OCI-LY3 (cell line): ENCODE results near the gene SYT7.

Experiments used
- H2AFZ ChIP-seq: fragments of 200-600, 300-600 bp; shearing (Covaris generic); 2 replicates; pipeline ENCODE4 v1.6.0; 2014; ENCODE audit warnings: antibody characterized with exemption, low read depth, low read length
- H3K27ac ChIP-seq: fragments of 200-600, 300-600 bp; sonication (generic); 2 replicates; pipeline ENCODE4 v1.5.1; 2014; ENCODE audit warnings: mild to moderate bottlenecking, low read length, moderate library complexity, mixed read lengths
- H3K27me3 ChIP-seq: fragments of 200-600, 300-600 bp; sonication (generic); 2 replicates; pipeline ENCODE4 v1.6.1; 2014; ENCODE audit warnings: low read depth, low read length, mixed read lengths
- H3K36me3 ChIP-seq: fragments of 200-600, 300-600 bp; sonication (generic); replicated peaks from 2 replicates; pipeline ENCODE3; 2014; ENCODE audit warnings: low read depth, low read length, mixed read lengths
- H3K4me1 ChIP-seq: fragments of 300-600, 200-600 bp; sonication (generic); 2 replicates; pipeline ENCODE4 v1.6.1; 2014; ENCODE audit warnings: low read length, mixed read lengths
- H3K4me2 ChIP-seq: fragments of 200-600, 300-600 bp; sonication (generic); 2 replicates; pipeline ENCODE4 v1.6.1; 2014; ENCODE audit warnings: low read length, mixed read lengths
- H3K4me3 ChIP-seq: fragments of 300-600, 200-600 bp; sonication (generic); 2 replicates; pipeline ENCODE4 v1.5.1; 2014; ENCODE audit warnings: antibody characterized with exemption, mild to moderate bottlenecking, low read length, moderate library complexity
- H3K79me2 ChIP-seq: fragments of 300-600, 200-600 bp; shearing (Covaris generic); 2 replicates; pipeline ENCODE4 v1.6.1; 2014; ENCODE audit warnings: mild to moderate bottlenecking, low read length, mixed read lengths
- H3K9ac ChIP-seq: fragments of 300-600, 200-600 bp; shearing (Covaris generic); 2 replicates; pipeline ENCODE4 v1.6.0; 2014; ENCODE audit warnings: mild to moderate bottlenecking, low read length, moderate library complexity
- H3K9me3 ChIP-seq: fragments of 200-600, 300-600 bp; shearing (Covaris generic); 2 replicates; pipeline ENCODE4 v1.6.1; 2014; ENCODE audit warnings: low read length, mixed read lengths; ENCODE audit not compliant: insufficient read depth
- H4K20me1 ChIP-seq: fragments of 200-600, 300-600 bp; sonication (generic); 2 replicates; pipeline ENCODE4 v1.6.1; 2016; ENCODE audit warnings: low read length, mixed read lengths; ENCODE audit not compliant: insufficient read depth
- CTCF ChIP-seq: fragments of 200-600, 300-600 bp; sonication (generic); IDR thresholded peaks from 2 replicates; pipeline ENCODE4 v1.5.1; 2014; ENCODE audit warnings: antibody characterized with exemption, low read length, low read depth
- EZH2phosphoT487 ChIP-seq: fragments of 200-600 bp; shearing (Covaris generic); IDR thresholded peaks from 2 replicates; pipeline ENCODE4 v1.6.1; 2018; ENCODE audit warnings: antibody characterized with exemption, mixed run types, low read depth

Gene SYT7

GRCh38 chr11:61585115-61585514 is 4.2 kb upstream of the SYT7 start:
- H2AFZ ChIP-seq, result no peak overlapping the region
- H3K4me2 ChIP-seq, result no peak overlapping the region
- no peak overlapping the region for H3K9ac ChIP-seq
- H3K9me3 ChIP-seq, result no peaks in the 10 kb centered on the region
- no peaks in the 10 kb centered on the region for H3K79me2 ChIP-seq
- H3K4me1 ChIP-seq, result no peaks in the 10 kb centered on the region
- H3K27ac ChIP-seq, result no peak overlapping the region
- no peaks in the 10 kb centered on the region for H4K20me1 ChIP-seq
- no peak overlapping the region for H3K4me3 ChIP-seq
- TF ChIP-seq CTCF, result no peak
- TF ChIP-seq EZH2phosphoT487, result no peak
- no peaks in the 10 kb centered on the region for H3K36me3 ChIP-seq
- H3K27me3 ChIP-seq, result peaks cover 21% of the 10 kb centered on the region

- no peaks in the 10 kb centered on the region for H4K20me1 ChIP-seq
- no peaks in the 10 kb centered on the region for H3K79me2 ChIP-seq
- no peak overlapping the region for H3K4me3 ChIP-seq
- no peaks in the 10 kb centered on the region for H3K9me3 ChIP-seq
- H2AFZ ChIP-seq, result no peak overlapping the region
- no peak overlapping the region for H3K9ac ChIP-seq
- no peaks in the 10 kb centered on the region for H3K36me3 ChIP-seq
- H3K27ac ChIP-seq, result no peak overlapping the region
- peaks cover 15% of the 10 kb centered on the region for H3K27me3 ChIP-seq
- H3K4me2 ChIP-seq, result no peak overlapping the region
- no peaks in the 10 kb centered on the region for H3K4me1 ChIP-seq
- TF ChIP-seq CTCF (no peak), EZH2phosphoT487 (no peak)
These were observed 1.1 kb upstream of the SYT7 start for GRCh38 chr11:61581931-61582330.

- Histone ChIP-seq H3K27ac (no peak overlapping the region), H3K79me2 (no peaks in the 10 kb centered on the region), H3K4me3 (no peak overlapping the region), H3K9me3 (no peaks in the 10 kb centered on the region), H3K27me3 (peaks cover 15% of the 10 kb centered on the region), H3K4me1 (no peaks in the 10 kb centered on the region), H4K20me1 (no peaks in the 10 kb centered on the region), H3K9ac (no peak overlapping the region), H3K36me3 (no peaks in the 10 kb centered on the region), H2AFZ (no peak overlapping the region), H3K4me2 (no peak overlapping the region)
- TF ChIP-seq EZH2phosphoT487, result no peak
- TF ChIP-seq CTCF, result no peak
These were observed 496 bp downstream of the SYT7 start for GRCh38 chr11:61580271-61580888.

- no peaks in the 10 kb centered on the region for H3K4me1 ChIP-seq
- no peaks in the 10 kb centered on the region for H4K20me1 ChIP-seq
- no peak overlapping the region for H3K9ac ChIP-seq
- H3K79me2 ChIP-seq, result no peaks in the 10 kb centered on the region
- H3K4me3 ChIP-seq, result no peak overlapping the region
- H3K27me3 ChIP-seq, result peaks cover 15% of the 10 kb centered on the region
- H3K27ac ChIP-seq, result no peak overlapping the region
- no peaks in the 10 kb centered on the region for H3K9me3 ChIP-seq
- TF ChIP-seq CTCF (no peak), EZH2phosphoT487 (no peak)
- H3K4me2 ChIP-seq, result no peak overlapping the region
- H3K36me3 ChIP-seq, result no peaks in the 10 kb centered on the region
- no peak overlapping the region for H2AFZ ChIP-seq
These were observed 1.1 kb downstream of the SYT7 start for GRCh38 chr11:61579676-61580270.
